ENCODE results near the gene SLC44A4.

Gene SLC44A4

DNA sequence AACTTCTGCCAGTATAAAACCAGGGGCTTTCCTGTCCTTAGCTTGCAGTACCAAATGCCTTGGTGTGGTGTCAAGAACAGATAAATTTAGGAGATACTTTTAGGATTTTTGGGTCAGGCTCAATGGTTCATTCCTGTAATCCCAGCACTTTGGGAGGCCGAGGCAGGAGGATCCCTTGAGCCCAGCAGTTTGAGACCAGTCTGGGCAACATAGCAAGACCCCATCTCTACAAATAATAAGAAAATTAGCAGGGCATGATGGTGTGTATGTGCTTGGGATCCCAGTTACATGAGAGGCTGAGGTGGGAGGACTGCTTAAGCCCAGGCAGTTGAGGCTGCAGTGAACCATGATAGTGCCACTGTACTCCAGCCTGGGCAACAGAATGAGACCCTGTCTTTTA, 26.2 kb upstream of the SLC44A4 start:
- Histone ChIP-seq H3K27me3 (replicated peaks; ENCODE audit: control insufficient read depth, insufficient read depth, low read length) (no peaks in the 10 kb centered on the region), H3K4me3 (replicated peaks; ENCODE audit: low read depth, low read length) (no peak overlapping the region), H3K36me3 (ENCODE audit: control insufficient read depth, insufficient read depth, low read length) (no peaks in the 10 kb centered on the region)
- DNase-seq (ENCODE audit: extremely low read depth, insufficient read length), result no peak
- TF ChIP-seq, protein P1, sequence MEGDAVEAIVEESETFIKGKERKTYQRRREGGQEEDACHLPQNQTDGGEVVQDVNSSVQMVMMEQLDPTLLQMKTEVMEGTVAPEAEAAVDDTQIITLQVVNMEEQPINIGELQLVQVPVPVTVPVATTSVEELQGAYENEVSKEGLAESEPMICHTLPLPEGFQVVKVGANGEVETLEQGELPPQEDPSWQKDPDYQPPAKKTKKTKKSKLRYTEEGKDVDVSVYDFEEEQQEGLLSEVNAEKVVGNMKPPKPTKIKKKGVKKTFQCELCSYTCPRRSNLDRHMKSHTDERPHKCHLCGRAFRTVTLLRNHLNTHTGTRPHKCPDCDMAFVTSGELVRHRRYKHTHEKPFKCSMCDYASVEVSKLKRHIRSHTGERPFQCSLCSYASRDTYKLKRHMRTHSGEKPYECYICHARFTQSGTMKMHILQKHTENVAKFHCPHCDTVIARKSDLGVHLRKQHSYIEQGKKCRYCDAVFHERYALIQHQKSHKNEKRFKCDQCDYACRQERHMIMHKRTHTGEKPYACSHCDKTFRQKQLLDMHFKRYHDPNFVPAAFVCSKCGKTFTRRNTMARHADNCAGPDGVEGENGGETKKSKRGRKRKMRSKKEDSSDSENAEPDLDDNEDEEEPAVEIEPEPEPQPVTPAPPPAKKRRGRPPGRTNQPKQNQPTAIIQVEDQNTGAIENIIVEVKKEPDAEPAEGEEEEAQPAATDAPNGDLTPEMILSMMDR (IDR thresholded peaks at IDR 0.05; ENCODE audit: insufficient read depth, low read length, poor library complexity, severe bottlenecking), result no peak

DNA sequence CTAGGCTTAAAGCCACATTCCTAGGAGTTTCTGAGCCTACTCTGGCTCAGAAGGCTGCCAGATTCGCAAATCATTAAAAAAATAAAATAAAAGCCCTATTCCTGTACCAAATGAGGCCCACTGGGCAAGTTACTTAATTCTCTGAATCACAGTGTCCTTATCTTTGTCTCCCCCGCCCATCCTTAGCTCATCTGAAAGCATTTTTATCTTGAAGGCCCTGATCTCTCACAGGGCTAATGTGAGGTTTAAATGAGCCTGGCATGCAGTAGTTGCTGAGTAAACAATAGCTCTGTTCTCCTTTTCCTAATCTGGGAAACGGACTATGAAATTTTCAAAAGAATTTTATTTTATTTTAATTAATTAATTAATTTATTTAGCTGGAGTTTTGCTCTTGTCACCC, 25.2 kb upstream of the SLC44A4 start:
- no peaks in the 10 kb centered on the region; the same call in 1 of the 2 replicates for H3K36me3 ChIP-seq (ENCODE audit: control insufficient read depth, insufficient read depth, low read length)
- DNase-seq (ENCODE audit: extremely low read depth, insufficient read length), result no peak
- TF ChIP-seq, protein P1 (IDR thresholded peaks at IDR 0.05; ENCODE audit: insufficient read depth, low read length, poor library complexity, severe bottlenecking), result no peak
- H3K27me3 ChIP-seq (replicated peaks; ENCODE audit: control insufficient read depth, insufficient read depth, low read length), result no peaks in the 10 kb centered on the region
- H3K4me3 ChIP-seq (replicated peaks; ENCODE audit: low read depth, low read length), result no peak overlapping the region

DNA sequence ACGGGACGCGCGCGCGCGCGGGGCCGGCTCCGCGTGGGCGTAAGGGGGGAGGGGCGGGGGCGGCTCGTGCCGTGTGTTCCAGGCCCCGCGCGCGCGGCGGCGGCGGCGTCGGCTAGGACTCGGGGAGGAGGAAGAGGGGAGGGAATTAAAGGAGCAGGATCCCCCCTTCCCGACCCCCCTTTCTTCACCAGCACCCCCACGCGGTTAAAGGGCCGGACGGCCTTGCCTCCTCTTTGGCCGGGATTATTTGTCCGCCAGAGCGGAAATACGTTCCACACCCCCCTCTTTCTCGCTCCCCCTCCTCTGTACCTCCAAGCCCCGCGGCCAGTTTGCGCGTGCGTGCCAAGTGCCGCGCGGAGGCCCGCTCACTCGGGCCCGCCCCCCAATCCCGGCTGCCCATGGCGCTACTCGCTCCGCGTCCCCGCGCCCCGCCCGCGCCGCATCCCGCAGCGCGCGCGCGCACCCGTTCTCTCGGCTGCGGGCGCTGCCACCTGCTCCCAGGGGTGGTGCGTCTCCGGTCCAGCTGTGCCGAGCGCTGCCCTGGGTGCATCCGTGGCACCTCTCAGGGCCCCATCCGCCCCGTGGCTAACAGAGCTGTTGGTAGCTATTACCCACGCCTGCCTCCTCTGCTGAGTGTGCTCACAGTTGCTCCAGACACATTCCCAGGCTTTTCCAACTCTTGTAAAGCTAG, 23.3 kb upstream of the SLC44A4 start, which contains the start of gene ZBTB12:
Gene ZBTB12 (minus strand): TSS at position 134 of the 691 bp plus-strand sequence. CDS start 781 bp downstream, outside the sequence.
- TF ChIP-seq, protein P1 (IDR thresholded peaks at IDR 0.05; ENCODE audit: insufficient read depth, low read length, poor library complexity, severe bottlenecking), result no peak
- peak; percentile 91 for DNase-seq (ENCODE audit: extremely low read depth, insufficient read length)
- no peaks in the 10 kb centered on the region; the same call in 1 of the 2 replicates for H3K36me3 ChIP-seq (ENCODE audit: control insufficient read depth, insufficient read depth, low read length)
- no peaks in the 10 kb centered on the region for H3K27me3 ChIP-seq (replicated peaks; ENCODE audit: control insufficient read depth, insufficient read depth, low read length)
- peak within 1 kb of the TSS; percentile 62 for H3K4me3 ChIP-seq (replicated peaks; ENCODE audit: low read depth, low read length)

DNA sequence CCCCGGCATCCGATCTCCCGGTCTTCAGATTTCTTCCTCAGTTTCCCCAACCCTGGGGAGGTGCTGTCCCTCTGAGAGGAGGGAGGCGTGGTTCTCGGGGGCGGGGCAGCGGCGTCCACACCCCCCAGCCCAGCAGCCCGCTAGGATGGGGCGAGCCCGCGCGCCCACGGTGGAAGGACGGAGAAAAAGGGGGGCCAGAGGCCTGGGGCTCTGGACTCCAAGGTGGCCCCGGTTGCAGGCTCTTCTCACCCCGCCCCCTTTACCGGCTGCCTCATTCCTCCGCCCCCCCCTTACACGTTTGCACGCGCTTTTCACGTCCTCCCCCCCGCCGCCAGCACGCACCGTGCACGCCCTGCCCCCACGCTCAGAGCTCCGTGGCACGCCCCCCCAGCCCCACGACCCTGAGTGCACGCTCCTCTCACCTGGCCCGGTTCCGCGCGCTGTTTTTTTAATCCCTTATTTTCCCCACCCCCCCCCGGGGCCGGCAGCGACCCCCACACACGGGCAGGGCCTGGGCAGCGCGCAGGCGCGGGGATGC, 22.7 kb upstream of the SLC44A4 start:
- no peaks in the 10 kb centered on the region; the same call in 1 of the 2 replicates for H3K36me3 ChIP-seq (ENCODE audit: control insufficient read depth, insufficient read depth, low read length)
- H3K27me3 ChIP-seq (replicated peaks; ENCODE audit: control insufficient read depth, insufficient read depth, low read length), result no peaks in the 10 kb centered on the region
- TF ChIP-seq, protein P1 (IDR thresholded peaks at IDR 0.05; ENCODE audit: insufficient read depth, low read length, poor library complexity, severe bottlenecking), result no peak
- peak overlapping the region; percentile 62 for H3K4me3 ChIP-seq (replicated peaks; ENCODE audit: low read depth, low read length)
- DNase-seq (ENCODE audit: extremely low read depth, insufficient read length), result peak; percentile 72

DNA sequence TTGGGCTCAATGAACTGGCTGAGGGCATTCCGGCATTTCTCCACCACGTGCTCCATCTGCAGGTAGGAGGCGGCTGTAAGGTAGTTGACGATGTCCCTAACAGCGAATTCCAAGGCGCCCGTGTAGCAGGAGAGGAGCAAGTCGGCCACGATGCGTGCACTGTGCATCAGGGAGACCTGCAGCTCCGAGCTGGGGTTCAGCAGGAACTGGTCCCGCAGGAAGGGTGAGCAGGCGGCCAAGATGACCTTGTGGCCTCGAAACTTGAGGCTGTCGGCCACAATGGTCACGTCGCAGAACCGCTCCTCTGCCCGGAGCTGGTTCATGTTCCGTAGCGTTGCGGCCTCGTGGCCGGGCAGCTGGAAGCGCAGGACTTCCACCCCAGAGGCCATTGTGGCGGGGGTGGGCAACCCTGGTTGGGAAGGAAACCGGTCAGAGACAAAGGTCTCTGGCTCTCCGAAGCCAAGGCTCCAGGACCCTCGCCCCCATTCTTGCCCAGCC, 22.2 kb upstream of the SLC44A4 start:
- H3K36me3 ChIP-seq (ENCODE audit: control insufficient read depth, insufficient read depth, low read length), result no peaks in the 10 kb centered on the region; the same call in 1 of the 2 replicates
- TF ChIP-seq, protein P1 (IDR thresholded peaks at IDR 0.05; ENCODE audit: insufficient read depth, low read length, poor library complexity, severe bottlenecking), result no peak
- H3K27me3 ChIP-seq (replicated peaks; ENCODE audit: control insufficient read depth, insufficient read depth, low read length), result no peaks in the 10 kb centered on the region
- DNase-seq (ENCODE audit: extremely low read depth, insufficient read length), result no peak
- H3K4me3 ChIP-seq (replicated peaks; ENCODE audit: low read depth, low read length), result peak overlapping the region; percentile 62
